ENCODE results near the gene APOD. TPM values are rescaled to one million over a fixed set of nuclear protein-coding genes. Genes with fewer than 3 reads are reported as not detected.
"Not testable (repeated sequence)": the region's sequence is repeated elsewhere in the genome, so short reads cannot be mapped to it uniquely, and the experiment has no call there.

Gene APOD
- total RNA-seq, 2 experiments from 2014 or later, result 0.44 TPM; not detected in 1

DNA sequence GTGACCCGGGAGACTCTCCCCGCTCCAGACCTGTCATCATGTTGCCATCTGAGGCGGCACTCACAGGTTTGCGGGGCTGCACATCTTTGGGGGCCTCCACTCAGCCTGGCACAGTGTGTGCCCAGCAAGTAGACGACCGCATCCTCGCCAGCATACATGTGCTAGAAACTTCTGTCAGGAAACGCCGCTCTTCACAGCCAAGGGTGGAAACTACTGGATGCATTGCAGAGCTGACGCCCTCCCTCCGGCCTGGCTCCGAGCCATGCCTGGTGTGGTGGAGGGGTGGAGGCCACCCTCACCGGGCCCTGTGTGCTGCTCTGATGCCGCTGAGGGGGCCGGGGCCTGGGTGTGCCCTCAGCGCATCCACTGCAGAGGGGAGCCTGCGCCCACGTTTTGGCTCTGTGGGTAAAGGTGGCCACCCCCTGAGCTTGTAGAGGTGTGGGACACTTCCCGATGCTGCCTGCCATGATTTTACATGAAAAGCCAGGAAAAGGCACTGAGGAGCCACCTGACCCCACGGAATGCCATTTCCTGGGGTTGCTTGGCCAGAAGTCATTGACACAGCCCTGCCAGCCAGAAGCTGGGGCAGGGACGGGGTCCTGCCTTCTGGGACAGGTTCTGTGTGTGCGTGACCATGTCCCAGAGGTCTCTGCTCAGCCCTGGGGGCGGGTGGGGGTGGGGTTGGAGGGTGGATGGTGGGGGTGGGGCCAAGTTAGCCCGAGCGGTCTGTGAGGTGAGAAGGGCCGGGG, 39.7 kb upstream of the APOD start:
- intact Hi-C loops (cut with micrococcal nuclease); H3K36me3 Mint-ChIP-seq (ENCODE audit: low read depth); H3K27ac Mint-ChIP-seq; H3K9me3 Mint-ChIP-seq; H3K4me3 Mint-ChIP-seq; H3K27me3 Mint-ChIP-seq (ENCODE audit: low read depth); H3K4me1 Mint-ChIP-seq (ENCODE audit: low read depth); DNase-seq: not testable (repeated sequence)
- CTCF ChIA-PET, result interaction anchor here (1.4 kb wide), 1 partner anchor 227 kb away, joined by 4 read pairs; no protein-coding TSS in a partner anchor

DNA sequence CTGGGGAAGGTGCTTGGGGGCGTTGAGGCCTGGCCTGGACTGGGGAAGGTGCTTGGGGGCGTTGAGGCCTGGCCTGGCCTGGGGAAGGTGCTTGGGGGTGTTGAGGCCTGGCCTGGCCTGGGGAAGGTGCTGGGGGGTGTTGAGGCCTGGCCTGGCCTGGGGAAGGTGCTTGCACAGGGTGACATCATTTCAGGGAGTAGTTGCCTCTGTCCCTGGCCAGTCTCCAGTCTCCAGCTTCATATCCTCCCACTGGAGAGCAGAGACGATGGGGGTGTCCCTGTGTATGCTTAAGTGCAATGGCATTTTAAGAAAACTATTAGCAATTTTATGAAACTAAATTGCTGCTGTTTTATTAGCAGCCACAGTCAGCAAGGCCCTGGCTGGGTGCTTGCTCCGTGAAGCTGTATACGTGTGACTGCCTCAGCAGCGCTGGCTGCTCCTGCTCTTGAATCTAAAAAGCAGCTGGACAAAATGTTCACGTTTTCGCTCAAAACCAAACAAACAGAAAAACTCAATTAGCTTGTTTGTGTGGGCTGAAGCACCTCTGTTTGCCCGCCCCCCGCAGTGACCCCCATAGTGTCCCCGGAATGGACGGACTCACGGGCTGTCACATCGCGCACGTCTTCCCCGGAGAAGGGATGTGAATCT, 38.9 kb upstream of the APOD start:
- DNase-seq; H3K4me3 Mint-ChIP-seq; H3K36me3 Mint-ChIP-seq (ENCODE audit: low read depth); H3K4me1 Mint-ChIP-seq (ENCODE audit: low read depth); H3K9me3 Mint-ChIP-seq; H3K27me3 Mint-ChIP-seq (ENCODE audit: low read depth); intact Hi-C loops (cut with micrococcal nuclease); H3K27ac Mint-ChIP-seq: not testable (repeated sequence)
- CTCF ChIA-PET, result interaction anchor here (1.4 kb wide), 1 partner anchor 228 kb away, joined by 4 read pairs; no protein-coding TSS in a partner anchor

DNA sequence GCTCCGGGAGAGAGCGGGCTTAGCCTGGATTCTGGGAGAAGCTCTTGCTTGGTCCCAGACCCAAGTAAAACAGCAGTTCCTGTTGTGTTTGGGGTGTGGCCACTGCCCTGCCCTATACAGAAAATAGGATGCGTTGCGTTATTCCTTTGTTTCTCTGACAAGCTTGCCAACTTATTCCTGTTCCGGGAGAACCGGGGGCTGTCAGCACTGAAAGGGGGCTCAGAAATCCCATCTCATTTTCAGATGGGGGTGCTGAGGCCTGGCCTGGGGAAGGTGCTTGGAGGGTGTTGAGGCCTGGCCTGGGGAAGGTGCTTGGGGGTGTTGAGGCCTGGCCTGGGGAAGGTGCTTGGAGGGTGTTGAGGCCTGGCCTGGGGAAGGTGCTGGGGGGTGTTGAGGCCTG, 38.3 kb upstream of the APOD start:
- intact Hi-C loops (cut with micrococcal nuclease); H3K9me3 Mint-ChIP-seq; H3K36me3 Mint-ChIP-seq (ENCODE audit: low read depth); H3K27me3 Mint-ChIP-seq (ENCODE audit: low read depth); H3K4me3 Mint-ChIP-seq; DNase-seq; H3K27ac Mint-ChIP-seq; H3K4me1 Mint-ChIP-seq (ENCODE audit: low read depth): not testable (repeated sequence)
- CTCF ChIA-PET, result interaction anchor here (1.4 kb wide), 1 partner anchor 229 kb away, joined by 4 read pairs; no protein-coding TSS in a partner anchor

DNA sequence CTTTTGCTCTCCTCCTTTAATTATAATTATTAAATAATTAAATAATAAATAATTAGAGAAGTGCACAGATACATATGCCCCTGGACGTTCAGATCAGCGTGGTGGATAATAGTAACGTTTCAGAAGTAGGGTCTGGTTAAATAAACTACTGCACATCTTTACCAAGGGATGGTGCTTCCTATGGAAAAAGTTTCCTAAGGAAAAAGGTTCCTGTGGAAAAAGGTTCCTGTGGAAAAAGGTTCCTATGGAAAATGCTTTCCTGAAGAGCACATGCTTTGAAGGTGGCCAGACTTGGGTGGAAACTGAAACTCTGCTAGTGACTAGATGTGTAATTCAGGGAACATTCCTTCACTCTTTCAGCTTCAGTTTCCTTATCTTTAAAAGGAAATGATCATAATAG, 37.4 kb upstream of the APOD start:
- DNase-seq; H3K36me3 Mint-ChIP-seq (ENCODE audit: low read depth); intact Hi-C loops (cut with micrococcal nuclease); H3K9me3 Mint-ChIP-seq; H3K27ac Mint-ChIP-seq; H3K4me1 Mint-ChIP-seq (ENCODE audit: low read depth); CTCF ChIA-PET; H3K27me3 Mint-ChIP-seq (ENCODE audit: low read depth); H3K4me3 Mint-ChIP-seq: not testable (repeated sequence)

DNA sequence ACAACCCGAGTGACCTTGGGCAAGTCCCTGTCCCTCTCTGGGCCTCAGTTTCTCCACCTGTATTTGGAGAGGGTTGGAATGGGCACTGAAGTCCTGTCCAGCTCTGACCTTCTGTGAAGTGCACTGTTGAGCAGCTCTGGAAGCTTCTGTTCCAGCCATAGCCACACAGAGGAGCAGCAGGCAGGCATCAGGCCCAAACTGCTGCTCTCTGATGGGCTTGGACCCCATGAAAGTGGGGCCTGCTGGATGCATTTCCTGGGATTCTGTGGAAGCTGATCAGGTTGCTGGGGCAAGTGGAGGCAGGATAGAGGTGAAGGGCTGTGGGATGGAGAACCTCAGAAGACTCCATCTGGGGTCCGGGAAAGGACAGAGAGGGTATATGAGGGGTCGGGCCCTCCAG, 36.7 kb upstream of the APOD start:
- H3K27ac Mint-ChIP-seq; H3K36me3 Mint-ChIP-seq (ENCODE audit: low read depth); H3K27me3 Mint-ChIP-seq (ENCODE audit: low read depth); DNase-seq; H3K4me3 Mint-ChIP-seq; intact Hi-C loops (cut with micrococcal nuclease); H3K9me3 Mint-ChIP-seq; CTCF ChIA-PET; H3K4me1 Mint-ChIP-seq (ENCODE audit: low read depth): not testable (repeated sequence)

DNA sequence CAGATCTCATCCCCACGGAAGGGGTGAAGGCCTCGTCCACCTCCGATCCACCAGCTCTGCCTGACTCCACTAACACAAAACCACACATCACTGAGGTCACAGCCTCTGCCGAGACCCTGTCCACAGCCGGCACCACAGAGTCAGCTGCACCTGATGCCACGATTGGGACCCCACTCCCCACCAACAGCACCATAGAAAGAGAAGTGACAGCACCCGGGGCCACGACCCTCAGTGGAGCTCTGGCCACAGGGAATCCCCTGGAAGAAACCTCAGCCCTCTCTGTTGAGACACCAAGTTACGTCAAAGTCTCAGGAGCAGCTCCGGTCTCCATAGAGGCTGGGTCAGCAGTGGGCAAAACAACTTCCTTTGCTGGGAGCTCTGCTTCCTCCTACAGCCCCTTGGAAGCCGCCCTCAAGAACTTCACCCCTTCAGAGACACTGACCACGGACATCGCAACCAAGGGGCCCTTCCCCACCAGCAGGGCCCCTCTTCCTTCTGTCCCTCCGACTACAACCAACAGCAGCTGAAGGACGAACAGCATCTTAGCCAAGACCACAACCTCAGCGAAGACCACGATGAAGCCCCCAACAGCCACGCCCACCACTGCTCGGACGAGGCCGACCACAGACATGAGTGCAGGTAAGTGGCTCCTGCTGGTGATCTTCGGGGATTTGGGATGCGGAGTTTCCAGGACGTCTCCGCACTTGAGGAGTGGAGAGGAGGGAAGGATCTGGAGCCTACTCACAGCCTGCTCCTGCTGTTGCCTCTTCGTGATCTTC, 36.0 kb upstream of the APOD start:
- H3K4me1 Mint-ChIP-seq (ENCODE audit: low read depth); H3K27ac Mint-ChIP-seq; H3K4me3 Mint-ChIP-seq; H3K9me3 Mint-ChIP-seq; H3K36me3 Mint-ChIP-seq (ENCODE audit: low read depth); H3K27me3 Mint-ChIP-seq (ENCODE audit: low read depth); DNase-seq; intact Hi-C loops (cut with micrococcal nuclease); CTCF ChIA-PET: not testable (repeated sequence)

DNA sequence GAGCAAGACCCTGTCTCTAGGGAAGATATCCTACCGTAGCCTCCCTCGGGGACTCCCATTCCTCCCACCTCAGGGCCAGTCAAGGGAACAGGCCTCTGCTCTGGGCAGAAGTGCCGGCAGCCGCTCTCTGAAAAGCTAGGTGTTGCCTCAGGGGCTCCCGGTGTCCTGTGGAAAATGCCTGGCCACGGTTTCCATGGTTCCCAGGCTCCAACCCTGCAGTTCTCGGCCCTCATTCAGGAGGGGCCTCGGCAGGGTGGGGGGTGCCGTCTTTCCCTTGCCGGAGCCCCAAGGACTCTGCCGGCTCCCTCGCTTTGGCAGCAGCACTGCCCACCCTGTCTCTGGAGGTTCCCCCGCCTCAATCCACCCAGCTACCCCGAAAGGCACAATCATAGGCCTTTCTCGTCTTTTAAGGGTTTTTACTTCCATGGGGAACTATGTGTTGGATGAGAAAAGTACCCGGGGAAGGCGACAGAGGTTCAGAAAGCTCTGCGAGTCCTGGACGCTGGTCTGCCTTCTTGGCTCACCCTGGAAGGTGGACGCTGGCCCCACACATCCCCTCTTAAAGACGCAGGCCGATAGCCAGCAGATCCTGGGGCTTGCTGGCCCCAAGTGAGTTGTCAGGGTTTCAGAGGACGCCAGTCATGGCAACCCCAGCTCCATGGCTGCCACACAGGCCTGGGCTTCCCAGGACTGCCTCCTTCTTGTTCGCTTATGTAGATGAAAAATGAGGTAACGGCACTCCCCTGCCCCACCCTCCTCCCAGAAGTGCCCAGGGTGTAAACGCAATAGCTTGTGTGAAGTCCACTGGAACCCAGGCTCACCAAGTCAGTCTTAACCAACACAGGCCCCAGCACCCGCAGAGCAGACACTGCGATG, 34.3 kb upstream of the APOD start:
- DNase-seq; H3K27me3 Mint-ChIP-seq (ENCODE audit: low read depth); H3K4me3 Mint-ChIP-seq; H3K36me3 Mint-ChIP-seq (ENCODE audit: low read depth); CTCF ChIA-PET; H3K27ac Mint-ChIP-seq; H3K9me3 Mint-ChIP-seq; intact Hi-C loops (cut with micrococcal nuclease): not testable (repeated sequence)
- peaks cover 17% of the 10 kb centered on the region for H3K4me1 Mint-ChIP-seq (ENCODE audit: low read depth)

DNA sequence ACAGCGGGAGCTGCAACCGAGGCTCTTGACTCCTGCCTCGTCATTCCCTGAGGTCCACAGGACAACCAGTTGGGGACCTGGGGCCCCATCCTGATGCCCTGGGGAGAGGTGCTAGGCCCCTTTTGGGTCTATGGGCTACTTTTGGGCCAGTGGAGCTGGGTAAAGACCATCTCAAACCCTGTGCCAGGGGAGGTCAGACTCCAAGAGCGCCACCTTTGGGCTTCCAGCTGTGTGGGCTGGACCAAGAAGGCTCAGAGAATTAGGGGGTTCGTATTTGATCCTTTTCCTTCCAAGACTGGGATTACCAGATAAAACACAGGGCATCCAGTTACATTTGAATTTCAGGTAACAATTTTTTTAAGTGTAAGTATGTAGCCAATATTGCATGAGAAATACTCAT, 33.4 kb upstream of the APOD start:
- H3K27ac Mint-ChIP-seq; H3K9me3 Mint-ChIP-seq; CTCF ChIA-PET; H3K36me3 Mint-ChIP-seq (ENCODE audit: low read depth); intact Hi-C loops (cut with micrococcal nuclease); H3K27me3 Mint-ChIP-seq (ENCODE audit: low read depth); H3K4me3 Mint-ChIP-seq; DNase-seq: not testable (repeated sequence)
- H3K4me1 Mint-ChIP-seq (ENCODE audit: low read depth), result peaks cover 20% of the 10 kb centered on the region

DNA sequence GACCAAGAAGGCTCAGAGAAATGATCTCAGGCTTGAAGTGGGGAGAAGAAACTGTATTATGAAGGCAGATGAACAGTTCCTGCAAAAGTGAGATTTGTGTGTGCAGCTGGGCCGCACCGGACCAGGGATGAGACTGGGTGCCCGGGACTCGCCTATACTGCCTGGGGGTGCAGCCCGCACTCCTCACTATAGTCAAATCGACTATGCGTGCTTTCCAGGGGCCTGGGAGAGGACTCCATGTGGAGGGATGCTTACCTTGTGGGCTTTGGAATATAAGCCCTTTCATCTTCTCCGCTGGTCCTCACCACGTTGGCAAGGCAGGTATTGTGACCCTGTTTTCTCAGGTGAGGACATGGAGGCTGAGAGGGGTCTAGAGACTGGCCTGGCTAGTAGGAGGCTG, 32.9 kb upstream of the APOD start:
- Mint-ChIP-seq H3K9me3 (no peaks in the 10 kb centered on the region), H3K27me3 (ENCODE audit: low read depth) (no peaks in the 10 kb centered on the region), H3K4me3 (no peak overlapping the region), H3K4me1 (ENCODE audit: low read depth) (peaks cover 20% of the 10 kb centered on the region), H3K36me3 (ENCODE audit: low read depth) (no peaks in the 10 kb centered on the region), H3K27ac (no peak overlapping the region)
- CTCF ChIA-PET, result no interaction called here
- intact Hi-C loops (cut with micrococcal nuclease), result no loop called here
- DNase-seq, result no peak

DNA sequence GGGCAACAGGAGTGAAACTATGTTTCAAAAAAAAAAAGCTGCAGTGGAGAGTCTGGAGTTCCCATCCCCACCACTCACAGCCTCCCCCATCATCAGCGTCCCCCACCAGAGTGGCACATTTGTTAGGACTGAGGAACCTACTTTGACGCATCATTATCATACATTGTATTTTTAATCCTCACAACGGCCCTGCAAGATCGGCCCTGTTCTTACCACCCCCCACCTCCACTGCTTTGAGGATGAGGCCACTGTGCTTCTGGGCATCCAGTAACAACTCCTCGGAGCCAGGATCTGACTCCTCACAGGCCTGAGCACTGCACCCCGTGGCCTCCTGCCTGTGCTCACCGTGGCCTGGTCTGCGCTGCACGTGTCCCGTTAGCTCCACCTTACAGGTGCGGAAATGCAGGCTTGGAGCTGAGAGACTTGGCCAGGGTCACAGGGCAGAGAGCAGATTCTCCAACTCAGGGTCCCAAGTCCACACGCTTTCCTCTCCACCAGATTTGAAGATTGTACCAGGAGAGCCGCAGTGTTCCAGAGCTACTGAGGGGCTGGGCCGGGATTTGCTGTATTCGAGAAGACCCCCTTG, 32.3 kb upstream of the APOD start:
- H3K27me3 Mint-ChIP-seq (ENCODE audit: low read depth); H3K4me3 Mint-ChIP-seq; H3K9me3 Mint-ChIP-seq; intact Hi-C loops (cut with micrococcal nuclease); H3K27ac Mint-ChIP-seq; DNase-seq; H3K36me3 Mint-ChIP-seq (ENCODE audit: low read depth); CTCF ChIA-PET: not testable (repeated sequence)
- H3K4me1 Mint-ChIP-seq (ENCODE audit: low read depth), result peaks cover 20% of the 10 kb centered on the region

DNA sequence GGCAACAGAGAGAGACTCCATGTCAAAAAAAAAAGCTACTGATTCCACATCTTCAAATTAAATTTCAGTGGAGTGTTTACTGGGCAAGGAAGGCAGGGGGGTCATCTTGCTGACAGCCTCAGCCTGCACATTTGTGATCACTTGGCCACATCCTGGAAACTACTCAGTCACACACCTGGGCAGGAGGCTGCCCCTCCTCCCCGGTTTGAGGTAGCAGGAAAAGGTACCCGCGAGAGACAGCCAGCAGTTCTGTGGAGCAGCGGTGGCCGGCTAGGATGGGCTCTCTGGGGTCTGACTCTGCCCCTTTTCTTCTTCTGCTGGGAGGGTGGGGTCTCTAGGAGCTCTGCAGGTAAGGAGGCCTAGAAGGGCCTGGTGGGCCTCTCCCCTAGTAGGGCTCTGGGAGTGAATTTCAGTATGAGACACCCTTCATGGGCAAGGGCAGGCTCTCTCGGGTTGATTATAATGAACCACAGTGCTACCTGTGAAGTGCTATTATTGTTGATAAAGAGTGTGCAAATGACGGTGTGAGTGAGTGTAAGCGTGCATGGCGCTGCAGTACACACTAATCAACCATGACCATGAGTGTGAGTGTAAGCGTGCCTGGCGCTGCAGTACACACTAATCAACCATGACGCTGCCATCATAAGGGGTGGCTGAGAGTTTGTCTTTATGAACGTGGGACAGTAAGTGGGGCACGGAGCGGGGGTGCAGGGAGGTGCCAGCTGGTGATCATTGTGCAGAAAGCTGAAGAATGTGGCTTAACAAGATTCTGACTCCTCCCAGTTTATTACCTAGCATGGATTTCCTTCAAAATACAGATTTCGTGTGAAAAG, 31.1 kb upstream of the APOD start:
- H3K4me3 Mint-ChIP-seq; H3K27me3 Mint-ChIP-seq (ENCODE audit: low read depth); H3K36me3 Mint-ChIP-seq (ENCODE audit: low read depth); H3K27ac Mint-ChIP-seq; intact Hi-C loops (cut with micrococcal nuclease); H3K9me3 Mint-ChIP-seq: not testable (repeated sequence)
- peak; percentile 41 for DNase-seq
- peaks cover 26% of the 10 kb centered on the region for H3K4me1 Mint-ChIP-seq (ENCODE audit: low read depth)
- CTCF ChIA-PET, result interaction anchor here (1.1 kb wide), 2 partner anchors 59 to 236 kb away, joined by 3 to 5 read pairs; no protein-coding TSS in a partner anchor
